A549 (cell line): ENCODE results near the gene ZSCAN12. TPM values are rescaled to one million over a fixed set of nuclear protein-coding genes. Genes with fewer than 3 reads are reported as not detected.

Experiments
- ATAC-seq, 2 experiments: fragments of 200-7000 bp in 1 of 2; fragments of >200 bp in 1 of 2; cut with Nextera tagmentation in 1 of 2; cut with Tn5 transposase in 1 of 2; 3 replicates each; pipeline versions ENCODE4 v1.8.0 to v1.9.1; 2018 to 2020; ENCODE audit warnings: mild to moderate bottlenecking in 1 of 2, moderate library complexity in 1 of 2
- CTCF ChIA-PET: fragments of 300-600 bp; sonication (Branson Sonifier 250); formaldehyde crosslinking; extraction: SDS; loops from one replicate; lab custom pipeline; 2021; ENCODE audit warnings: antibody characterized with exemption, inconsistent platforms; lab: Yijun Ruan, JAX
- POLR2A ChIA-PET: fragments of 350-600 bp; formaldehyde crosslinking; extraction: SDS; loops from one replicate; lab custom pipeline; 2021; ENCODE audit warnings: antibody characterized with exemption, inconsistent platforms; lab: Yijun Ruan, JAX
- DNase-seq, 2 experiments: peaks; one replicate each; pipeline versions ENCODE4 v3.0.0 to v3.0.0-alpha.2; 2011 to 2016; ENCODE audit warnings: low read depth in 1 of 2, low spot score in 1 of 2
- FAIRE-seq: peaks from 2 replicates; lab custom pipeline; 2011; peaks lifted over from hg19 to GRCh38; lab: Jason Lieb, UNC
- H3K27ac ChIP-seq, 2 experiments: fragments of >200 bp; sonication (Bioruptor Twin); formaldehyde crosslinking; 3 replicates each; pipeline ENCODE4 v1.5.1; 2016 to 2017
- H3K4me1 ChIP-seq: fragments of >200 bp; sonication (Bioruptor Twin); formaldehyde crosslinking; 3 replicates; pipeline ENCODE4 v1.6.1; 2016
- H3K4me2 ChIP-seq: fragments of >200 bp; sonication (Bioruptor Twin); formaldehyde crosslinking; 3 replicates; pipeline ENCODE4 v1.6.1; 2016
- H3K4me3 ChIP-seq: fragments of >200 bp; sonication (Bioruptor Twin); formaldehyde crosslinking; 3 replicates; pipeline ENCODE4 v1.5.1; 2016
- H3K9me3 ChIP-seq: fragments of >200 bp; sonication (Bioruptor Twin); formaldehyde crosslinking; 3 replicates; pipeline ENCODE4 v1.6.1; 2016
- BHLHE40 ChIP-seq: IDR thresholded peaks from 2 replicates; pipeline ENCODE4 v1.6.1; 2012; ENCODE audit warnings: low read depth, low read length, inconsistent platforms
- CBX8 ChIP-seq: fragments of 200-600 bp; sonication (generic); IDR thresholded peaks from 2 replicates; pipeline ENCODE4 v1.6.1; 2016
- EHMT2 ChIP-seq: fragments of 200-600 bp; sonication (generic); IDR thresholded peaks from 2 replicates; pipeline ENCODE4 v1.6.1; 2016; ENCODE audit warnings: antibody characterized with exemption, low read depth, mild to moderate bottlenecking, moderate library complexity
- FOXS1 ChIP-seq: fragments of 250-450 bp; sonication (Bioruptor Pico); IDR thresholded peaks from 2 replicates; pipeline ENCODE4 v1.5.0; 2020; ENCODE audit warnings: mild to moderate bottlenecking, moderate library complexity
- HOXB13 ChIP-seq: fragments of 250-450 bp; sonication (Bioruptor Pico); IDR thresholded peaks from 2 replicates; pipeline ENCODE4 v1.5.0; 2020; ENCODE audit warnings: low read depth, mild to moderate bottlenecking, moderate library complexity
- MYC ChIP-seq: IDR thresholded peaks from 2 replicates; pipeline ENCODE4 v1.6.1; 2012; ENCODE audit warnings: mild to moderate bottlenecking, inconsistent platforms, low read length, improper control_type of control experiment, borderline replicate concordance
- NPAS2 ChIP-seq: fragments of 250-450 bp; sonication (Bioruptor Pico); IDR thresholded peaks from 2 replicates; pipeline ENCODE4 v1.8.0; 2022; ENCODE audit warnings: mild to moderate bottlenecking, moderate library complexity, borderline replicate concordance
- RARB ChIP-seq: fragments of 250-450 bp; sonication (Bioruptor Pico); IDR thresholded peaks from 2 replicates; pipeline ENCODE4 v1.8.0; 2021; ENCODE audit warnings: mild to moderate bottlenecking, moderate library complexity
- RNF2 ChIP-seq: fragments of 200-600 bp; sonication (generic); IDR thresholded peaks from 2 replicates; pipeline ENCODE4 v1.6.1; 2016; ENCODE audit warnings: low read depth, mild to moderate bottlenecking, antibody characterized with exemption, moderate library complexity, borderline replicate concordance
- SMC3 ChIP-seq: fragments of >200 bp; sonication (Bioruptor Twin); formaldehyde crosslinking; IDR thresholded peaks from 3 replicates; pipeline ENCODE4 v1.6.1; 2018; ENCODE audit warnings: inconsistent platforms
- SREBF2 ChIP-seq: fragments of 450-650 bp; IDR thresholded peaks from 2 replicates; pipeline ENCODE4 v1.6.1; 2014; ENCODE audit warnings: mild to moderate bottlenecking, moderate library complexity
- ZC3H11A ChIP-seq: fragments of 450-650 bp; IDR thresholded peaks from 2 replicates; pipeline ENCODE4 v1.6.1; 2014; ENCODE audit warnings: antibody characterized with exemption, mild to moderate bottlenecking
- ZFP36 ChIP-seq: fragments of 450-650 bp; IDR thresholded peaks from 2 replicates; pipeline ENCODE4 v1.6.1; 2014; ENCODE audit warnings: borderline replicate concordance; ENCODE audit not compliant: partially characterized antibody
- WGBS: methylation state at CpG from one replicate; pipeline ENCODE4 v1.1.6; 2017; ENCODE audit errors: missing lambda C conversion rate; 5-methylcytosine and 5-hydroxymethylcytosine counted together
- polyA plus RNA-seq, 4 experiments: library from polyadenylated mRNA; depleted of rRNA in 3 of 4; stranded (reverse); fragments of >200 nt; fragmentation: RNase III in 1 of 4; extraction: RNeasy Plus Mini Kit Qiagen cat#74134 plus additional on column Dnase treatment in 1 of 4; gene quantifications; 2 replicates in 3 of 4; 3 replicates in 1 of 4; pipeline ENCODE4 v1.2.3, GENCODE V29; 2011 to 2017
- TF ChIP-seq, protein P1 (sequence below): fragments of 250-450 bp; sonication (Bioruptor Pico); IDR thresholded peaks from 2 replicates; pipeline ENCODE4 v1.5.0; 2021; ENCODE audit warnings: mild to moderate bottlenecking, moderate library complexity, borderline replicate concordance
- TF ChIP-seq, protein P2 (sequence below): fragments of >200 bp; sonication (Bioruptor Twin); formaldehyde crosslinking; IDR thresholded peaks from 2 replicates; pipeline ENCODE4 v1.6.1; 2016
- TF ChIP-seq, protein P3 (sequence below): fragments of 450-650 bp; IDR thresholded peaks from 2 replicates; pipeline ENCODE4 v1.6.1; 2014; ENCODE audit warnings: antibody characterized with exemption
- TF ChIP-seq, protein P4 (sequence below): IDR thresholded peaks from 2 replicates; pipeline ENCODE4 v1.6.1; 2012; ENCODE audit warnings: low read depth, borderline replicate concordance
- TF ChIP-seq, protein P5 (sequence below): fragments of 150-350 bp; IDR thresholded peaks from 2 replicates; pipeline ENCODE4 v1.6.1; 2014; ENCODE audit warnings: low read depth, mild to moderate bottlenecking, low read length
- TF ChIP-seq, protein P6 (sequence below): fragments of 200-600 bp; sonication (generic); IDR thresholded peaks from 2 replicates; pipeline ENCODE4 v1.6.1; 2016; ENCODE audit warnings: antibody characterized with exemption, mild to moderate bottlenecking, moderate library complexity

The ZSCAN12 gene
- polyA plus RNA-seq, 2 of the 4 experiments (the other 2 are of a cell fraction), result 1.9 to 3.3 TPM

DNA sequence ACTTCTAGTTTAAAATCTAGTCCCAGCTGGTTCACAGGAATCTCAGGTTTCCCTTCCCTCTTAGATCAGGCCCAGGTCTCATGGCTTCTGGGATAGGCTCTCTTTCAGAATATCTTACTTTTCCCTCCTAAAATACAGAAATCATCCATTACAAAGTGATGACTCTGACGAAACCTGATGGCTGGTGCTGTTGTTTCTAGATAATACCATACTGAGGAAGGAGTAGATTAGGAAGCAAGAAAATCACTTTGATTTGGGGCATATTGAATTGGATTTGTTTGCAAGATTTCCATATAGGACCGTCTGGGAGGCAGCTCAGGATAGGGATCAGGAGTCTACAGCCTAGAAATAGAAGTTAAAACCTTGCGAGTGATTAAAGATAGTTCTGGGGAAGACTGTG is 46.2 kb downstream of the ZSCAN12 start:
- ATAC-seq (no peak), DNase-seq (no peak), FAIRE-seq (no peak)
- ChIA-PET POLR2A (no interaction called here), CTCF (interaction anchor here (2.1 kb wide), 1 partner anchor 10 kb away, joined by 6 read pairs; no protein-coding TSS in a partner anchor)
- no peaks in the 10 kb centered on the region for H3K9me3 ChIP-seq
- no peak overlapping the region for H3K4me3 ChIP-seq
- TF ChIP-seq ZFP36, result no peak
- no peak for TF ChIP-seq RARB (CRISPR knock-in tag)
- TF ChIP-seq, protein P1, sequence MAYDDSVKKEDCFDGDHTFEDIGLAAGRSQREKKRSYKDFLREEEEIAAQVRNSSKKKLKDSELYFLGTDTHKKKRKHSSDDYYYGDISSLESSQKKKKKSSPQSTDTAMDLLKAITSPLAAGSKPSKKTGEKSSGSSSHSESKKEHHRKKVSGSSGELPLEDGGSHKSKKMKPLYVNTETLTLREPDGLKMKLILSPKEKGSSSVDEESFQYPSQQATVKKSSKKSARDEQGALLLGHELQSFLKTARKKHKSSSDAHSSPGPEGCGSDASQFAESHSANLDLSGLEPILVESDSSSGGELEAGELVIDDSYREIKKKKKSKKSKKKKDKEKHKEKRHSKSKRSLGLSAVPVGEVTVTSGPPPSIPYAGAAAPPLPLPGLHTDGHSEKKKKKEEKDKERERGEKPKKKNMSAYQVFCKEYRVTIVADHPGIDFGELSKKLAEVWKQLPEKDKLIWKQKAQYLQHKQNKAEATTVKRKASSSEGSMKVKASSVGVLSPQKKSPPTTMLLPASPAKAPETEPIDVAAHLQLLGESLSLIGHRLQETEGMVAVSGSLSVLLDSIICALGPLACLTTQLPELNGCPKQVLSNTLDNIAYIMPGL (CRISPR knock-in tag), result no peak
- no peak for TF ChIP-seq EHMT2
- TF ChIP-seq, protein P2, sequence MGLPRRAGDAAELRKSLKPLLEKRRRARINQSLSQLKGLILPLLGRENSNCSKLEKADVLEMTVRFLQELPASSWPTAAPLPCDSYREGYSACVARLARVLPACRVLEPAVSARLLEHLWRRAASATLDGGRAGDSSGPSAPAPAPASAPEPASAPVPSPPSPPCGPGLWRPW, result no peak
- TF ChIP-seq, protein P3, sequence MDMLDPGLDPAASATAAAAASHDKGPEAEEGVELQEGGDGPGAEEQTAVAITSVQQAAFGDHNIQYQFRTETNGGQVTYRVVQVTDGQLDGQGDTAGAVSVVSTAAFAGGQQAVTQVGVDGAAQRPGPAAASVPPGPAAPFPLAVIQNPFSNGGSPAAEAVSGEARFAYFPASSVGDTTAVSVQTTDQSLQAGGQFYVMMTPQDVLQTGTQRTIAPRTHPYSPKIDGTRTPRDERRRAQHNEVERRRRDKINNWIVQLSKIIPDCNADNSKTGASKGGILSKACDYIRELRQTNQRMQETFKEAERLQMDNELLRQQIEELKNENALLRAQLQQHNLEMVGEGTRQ, result no peak
- TF ChIP-seq SREBF2, result no peak
- no peak for TF ChIP-seq ZC3H11A
- TF ChIP-seq, protein P4, sequence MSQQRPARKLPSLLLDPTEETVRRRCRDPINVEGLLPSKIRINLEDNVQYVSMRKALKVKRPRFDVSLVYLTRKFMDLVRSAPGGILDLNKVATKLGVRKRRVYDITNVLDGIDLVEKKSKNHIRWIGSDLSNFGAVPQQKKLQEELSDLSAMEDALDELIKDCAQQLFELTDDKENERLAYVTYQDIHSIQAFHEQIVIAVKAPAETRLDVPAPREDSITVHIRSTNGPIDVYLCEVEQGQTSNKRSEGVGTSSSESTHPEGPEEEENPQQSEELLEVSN, result no peak
- no peak for TF ChIP-seq FOXS1 (CRISPR knock-in tag)
- TF ChIP-seq MYC, result no peak
- TF ChIP-seq, protein P5, sequence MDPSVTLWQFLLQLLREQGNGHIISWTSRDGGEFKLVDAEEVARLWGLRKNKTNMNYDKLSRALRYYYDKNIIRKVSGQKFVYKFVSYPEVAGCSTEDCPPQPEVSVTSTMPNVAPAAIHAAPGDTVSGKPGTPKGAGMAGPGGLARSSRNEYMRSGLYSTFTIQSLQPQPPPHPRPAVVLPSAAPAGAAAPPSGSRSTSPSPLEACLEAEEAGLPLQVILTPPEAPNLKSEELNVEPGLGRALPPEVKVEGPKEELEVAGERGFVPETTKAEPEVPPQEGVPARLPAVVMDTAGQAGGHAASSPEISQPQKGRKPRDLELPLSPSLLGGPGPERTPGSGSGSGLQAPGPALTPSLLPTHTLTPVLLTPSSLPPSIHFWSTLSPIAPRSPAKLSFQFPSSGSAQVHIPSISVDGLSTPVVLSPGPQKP, result no peak
- TF ChIP-seq HOXB13, result no peak
- TF ChIP-seq SMC3, result no peak
- TF ChIP-seq RNF2, result no peak
- TF ChIP-seq, protein P6, sequence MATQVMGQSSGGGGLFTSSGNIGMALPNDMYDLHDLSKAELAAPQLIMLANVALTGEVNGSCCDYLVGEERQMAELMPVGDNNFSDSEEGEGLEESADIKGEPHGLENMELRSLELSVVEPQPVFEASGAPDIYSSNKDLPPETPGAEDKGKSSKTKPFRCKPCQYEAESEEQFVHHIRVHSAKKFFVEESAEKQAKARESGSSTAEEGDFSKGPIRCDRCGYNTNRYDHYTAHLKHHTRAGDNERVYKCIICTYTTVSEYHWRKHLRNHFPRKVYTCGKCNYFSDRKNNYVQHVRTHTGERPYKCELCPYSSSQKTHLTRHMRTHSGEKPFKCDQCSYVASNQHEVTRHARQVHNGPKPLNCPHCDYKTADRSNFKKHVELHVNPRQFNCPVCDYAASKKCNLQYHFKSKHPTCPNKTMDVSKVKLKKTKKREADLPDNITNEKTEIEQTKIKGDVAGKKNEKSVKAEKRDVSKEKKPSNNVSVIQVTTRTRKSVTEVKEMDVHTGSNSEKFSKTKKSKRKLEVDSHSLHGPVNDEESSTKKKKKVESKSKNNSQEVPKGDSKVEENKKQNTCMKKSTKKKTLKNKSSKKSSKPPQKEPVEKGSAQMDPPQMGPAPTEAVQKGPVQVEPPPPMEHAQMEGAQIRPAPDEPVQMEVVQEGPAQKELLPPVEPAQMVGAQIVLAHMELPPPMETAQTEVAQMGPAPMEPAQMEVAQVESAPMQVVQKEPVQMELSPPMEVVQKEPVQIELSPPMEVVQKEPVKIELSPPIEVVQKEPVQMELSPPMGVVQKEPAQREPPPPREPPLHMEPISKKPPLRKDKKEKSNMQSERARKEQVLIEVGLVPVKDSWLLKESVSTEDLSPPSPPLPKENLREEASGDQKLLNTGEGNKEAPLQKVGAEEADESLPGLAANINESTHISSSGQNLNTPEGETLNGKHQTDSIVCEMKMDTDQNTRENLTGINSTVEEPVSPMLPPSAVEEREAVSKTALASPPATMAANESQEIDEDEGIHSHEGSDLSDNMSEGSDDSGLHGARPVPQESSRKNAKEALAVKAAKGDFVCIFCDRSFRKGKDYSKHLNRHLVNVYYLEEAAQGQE, result no peak
- no peak for TF ChIP-seq CBX8
- TF ChIP-seq BHLHE40, result no peak
- TF ChIP-seq NPAS2 (CRISPR knock-in tag), result no peak
- peaks cover 23% of the 10 kb centered on the region for H3K4me1 ChIP-seq
- H3K27ac ChIP-seq, result peak overlapping the region in 1 of 2 experiments; percentile 87; a peak in 2 of 6 replicates
- no peak overlapping the region for H3K4me2 ChIP-seq
- 91% methylated on average over 3 of the region's 3 CpGs for WGBS
